AML-193 (cell line): ENCODE data around the gene COL19A1.
A peak's percentile ranks its signal among the peaks of the same experiment; 100 is the strongest.

Experiments
- DNase-seq, 2 experiments: peaks; one replicate each; lab custom pipeline; 2025; lab: John Stamatoyannopoulos, UW

The COL19A1 gene

GRCh38 chr6:70060680-70061079 is 194.3 kb downstream of the COL19A1 start:
- DNase-seq: no peak

GRCh38 chr6:70061546-70061945 is 195.2 kb downstream of the COL19A1 start:
- no peak for DNase-seq

GRCh38 chr6:70062010-70062409 is 195.7 kb downstream of the COL19A1 start:
- DNase-seq: no peak

DNA sequence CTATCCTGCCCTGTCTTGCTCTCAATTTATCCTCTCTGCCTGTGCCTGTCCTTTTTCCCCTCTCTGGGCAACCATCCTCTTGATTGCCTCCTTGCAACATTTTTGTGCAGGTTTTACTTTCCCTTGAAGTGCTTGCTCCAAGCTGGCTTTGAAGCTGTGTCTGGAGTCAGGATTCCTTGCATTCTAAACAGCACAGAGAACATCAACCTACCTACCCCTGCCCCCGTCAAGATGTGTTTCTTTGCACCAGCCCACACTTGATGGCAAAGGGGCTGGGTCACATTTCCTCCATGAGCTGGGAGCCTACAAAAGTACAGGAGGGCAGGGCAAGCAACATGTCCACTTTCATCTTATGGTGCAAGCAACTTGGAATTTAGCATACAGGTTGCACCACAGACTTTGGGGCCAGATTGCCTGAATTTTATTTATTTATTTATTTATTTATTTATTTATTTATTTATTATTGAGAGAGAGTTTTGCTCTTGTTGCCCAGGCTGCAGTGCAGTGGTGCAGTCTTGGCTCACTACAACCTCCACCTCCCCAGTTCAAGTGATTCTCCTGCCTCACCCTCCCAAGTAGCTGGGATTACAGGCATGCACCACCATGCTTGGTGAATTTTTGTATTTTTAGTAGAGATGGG is 206.3 kb downstream of the COL19A1 start:
- DNase-seq: no peak

DNA sequence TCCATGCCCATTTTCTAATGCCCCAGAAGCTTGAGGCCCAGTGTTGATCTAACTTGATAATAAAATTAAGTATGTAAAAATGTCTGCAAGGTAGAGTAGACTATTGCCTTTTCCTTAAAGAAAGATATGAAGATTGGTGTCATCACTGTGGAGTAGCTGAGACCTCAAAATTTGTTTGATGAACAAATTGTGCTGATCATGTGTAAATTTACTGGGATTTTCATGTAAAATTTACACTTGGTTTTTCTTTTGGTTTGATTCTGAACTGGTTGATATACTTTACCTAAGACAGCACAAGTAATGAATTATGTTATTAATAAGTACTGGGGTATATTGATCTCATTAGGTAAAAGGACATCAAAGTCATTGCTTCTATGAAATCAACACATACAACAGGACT is 207.3 kb downstream of the COL19A1 start:
- no peak for DNase-seq

DNA sequence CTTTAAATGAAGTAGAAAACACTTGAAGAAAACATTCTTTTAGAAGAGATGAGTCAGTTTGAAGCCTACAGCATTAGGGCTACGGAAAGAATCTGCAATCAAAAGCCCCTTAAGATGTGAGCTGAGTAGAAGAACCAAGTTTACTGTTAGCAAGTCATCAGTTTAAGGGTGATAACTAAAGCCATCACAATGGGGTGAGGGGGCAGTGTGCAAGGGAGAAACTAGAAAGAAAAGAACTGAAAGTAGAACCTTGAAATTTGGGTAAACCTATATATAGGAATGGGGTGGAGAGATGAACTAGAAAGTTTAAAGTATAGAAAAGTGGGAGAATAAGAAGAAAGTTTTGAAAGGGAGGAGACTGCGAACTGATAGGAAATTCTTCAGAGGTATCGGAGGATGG is 212.9 kb downstream of the COL19A1 start:
- no peak for DNase-seq

GRCh38 chr6:70080443-70081070 is 214.2 kb downstream of the COL19A1 start:
- DNase-seq: no peak

DNA sequence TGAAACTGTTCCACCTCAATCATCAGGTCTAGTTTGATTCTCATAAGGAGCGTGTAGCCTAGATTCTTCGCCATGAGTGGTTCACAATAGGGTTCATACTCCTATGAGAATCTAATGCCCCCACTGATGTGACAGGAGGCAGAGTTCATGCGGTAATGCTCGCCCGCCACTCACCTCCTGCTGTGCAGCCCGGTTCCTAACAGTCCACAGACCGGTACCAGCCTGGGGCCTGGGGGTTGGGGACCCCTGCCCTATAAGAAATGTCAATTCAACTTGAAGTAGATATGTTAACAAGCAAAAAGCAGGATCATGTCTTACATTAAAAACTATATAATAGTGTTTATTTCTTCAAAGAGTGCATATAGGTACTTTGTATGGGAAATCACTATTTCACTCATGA is 216.5 kb downstream of the COL19A1 start:
- DNase-seq: no peak

DNA sequence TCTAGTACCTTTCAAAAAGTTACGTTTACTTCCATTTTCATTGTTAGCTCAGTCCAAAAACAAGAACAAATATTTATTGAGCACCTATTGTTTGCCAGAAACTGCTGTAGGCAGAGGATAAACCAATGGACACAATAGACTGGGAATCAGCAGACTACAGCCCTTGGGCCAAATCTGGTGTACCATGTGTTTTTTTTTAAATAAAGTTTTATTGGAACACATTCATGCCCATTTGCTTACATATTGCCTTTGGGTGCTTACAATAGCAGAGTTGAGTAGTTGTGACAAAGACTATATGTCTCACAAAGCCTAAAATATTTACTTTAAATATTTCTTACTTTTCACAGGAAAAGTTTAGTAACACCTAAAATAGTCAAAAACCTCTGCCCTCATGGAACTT is 220.4 kb downstream of the COL19A1 start:
- no peak for DNase-seq

DNA sequence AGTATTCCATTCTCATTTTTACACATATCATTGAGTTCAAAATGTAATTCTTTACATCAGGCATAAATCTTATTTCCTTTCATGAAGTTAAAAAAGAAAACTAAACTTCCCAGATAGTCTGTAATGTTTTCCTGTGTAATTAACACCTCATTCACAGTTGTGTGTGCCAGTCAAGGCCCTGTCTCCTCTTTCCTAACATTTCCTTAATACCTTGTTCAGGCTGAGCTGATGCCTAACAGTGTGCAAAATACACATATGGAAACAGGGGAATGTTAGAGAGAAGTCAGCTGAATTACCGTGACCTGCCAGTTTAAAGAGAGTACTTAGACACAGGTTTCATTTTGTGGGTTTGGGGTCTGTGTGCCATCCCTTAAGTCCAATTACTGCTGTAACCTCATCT is 227.8 kb downstream of the COL19A1 start:
- no peak for DNase-seq

DNA sequence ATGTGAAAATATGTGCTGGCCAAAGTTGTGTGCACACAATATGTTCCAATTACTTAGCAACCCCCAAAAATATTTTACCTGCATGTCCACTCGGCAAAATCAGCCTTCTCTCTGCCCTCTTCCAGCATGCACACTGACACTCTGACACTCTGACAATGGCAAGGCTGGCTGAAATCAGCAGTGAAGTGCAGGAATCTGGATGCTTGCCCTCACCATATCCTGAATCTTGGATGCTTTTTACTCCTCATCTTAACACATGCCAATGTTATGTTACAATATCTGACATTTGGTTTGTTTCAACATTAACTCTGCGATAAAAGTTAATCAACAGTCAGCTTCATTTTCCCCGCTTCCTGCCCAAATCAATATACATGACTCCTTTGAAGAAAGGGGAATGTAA is 233.4 kb downstream of the COL19A1 start:
- no peak for DNase-seq

GRCh38 chr6:70103798-70104197 is 237.4 kb downstream of the COL19A1 start:
- DNase-seq: peak; percentile 13 to 34

- peak; percentile 37 to 57 for DNase-seq
Measured at GRCh38 chr6:70107852-70108629, 241.7 kb downstream of the COL19A1 start.

DNA sequence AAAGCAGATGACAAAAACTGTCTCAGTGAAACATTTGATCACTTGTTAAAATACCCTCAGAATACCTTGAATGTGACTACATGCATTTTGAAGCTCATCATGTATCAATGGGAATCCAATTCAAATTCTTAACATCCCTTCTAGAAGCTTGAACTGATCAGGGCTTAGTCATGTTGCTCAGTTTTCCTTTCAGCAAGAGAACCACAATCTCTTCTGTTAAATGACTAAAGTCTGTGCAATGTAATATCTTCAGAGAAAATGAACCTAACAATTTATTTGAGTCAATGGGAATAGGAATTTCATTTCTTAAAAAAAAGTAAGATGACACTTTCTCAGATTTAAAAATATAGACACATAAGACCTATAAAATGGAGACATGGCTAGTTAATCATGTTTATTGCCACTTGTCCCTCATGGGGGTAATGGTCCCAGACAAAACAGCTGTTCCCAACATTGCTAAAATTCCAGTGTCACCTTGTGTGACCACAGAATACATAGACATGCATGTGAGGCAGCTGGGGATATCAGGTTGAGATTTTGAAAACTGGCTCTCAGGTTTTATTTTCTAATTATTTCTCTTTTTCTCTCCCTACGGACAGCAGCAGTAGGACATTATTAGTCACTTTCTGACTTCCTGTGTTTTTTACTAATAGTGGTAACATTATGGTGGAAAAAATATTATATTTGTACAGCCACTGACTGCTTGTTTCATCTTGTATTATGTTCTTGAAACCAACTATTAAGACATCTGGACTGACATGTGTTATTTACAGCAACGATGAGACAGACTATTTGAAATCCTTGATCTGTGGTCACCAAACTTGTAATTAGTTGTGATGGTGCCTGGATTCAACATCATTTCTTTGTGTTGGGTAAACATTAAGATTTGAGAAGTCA is 244.0 kb downstream of the COL19A1 start:
- DNase-seq: no peak

- DNase-seq: no peak
Measured at GRCh38 chr6:70111737-70112136, 245.4 kb downstream of the COL19A1 start.

DNA sequence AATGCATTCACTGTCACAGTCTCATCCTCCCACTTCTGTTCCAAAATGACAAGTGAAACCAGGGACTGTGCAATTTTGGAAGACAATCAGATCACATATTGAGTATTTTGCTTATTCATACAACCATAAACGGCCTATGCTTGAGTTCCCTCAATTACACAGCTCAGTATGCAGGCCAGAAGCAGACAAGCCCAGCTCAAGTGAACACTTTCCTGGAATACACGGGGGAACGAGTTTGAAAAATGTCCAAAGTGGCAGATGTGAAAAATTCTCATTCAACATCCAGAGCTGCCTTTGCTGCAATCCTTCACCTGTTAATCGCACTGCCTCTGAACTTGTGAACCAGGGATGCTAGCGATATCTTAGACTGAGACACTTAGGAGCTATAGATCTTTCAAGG is 246.4 kb downstream of the COL19A1 start:
- no peak for DNase-seq

GRCh38 chr6:70113171-70113570 is 246.8 kb downstream of the COL19A1 start:
- no peak for DNase-seq

DNA sequence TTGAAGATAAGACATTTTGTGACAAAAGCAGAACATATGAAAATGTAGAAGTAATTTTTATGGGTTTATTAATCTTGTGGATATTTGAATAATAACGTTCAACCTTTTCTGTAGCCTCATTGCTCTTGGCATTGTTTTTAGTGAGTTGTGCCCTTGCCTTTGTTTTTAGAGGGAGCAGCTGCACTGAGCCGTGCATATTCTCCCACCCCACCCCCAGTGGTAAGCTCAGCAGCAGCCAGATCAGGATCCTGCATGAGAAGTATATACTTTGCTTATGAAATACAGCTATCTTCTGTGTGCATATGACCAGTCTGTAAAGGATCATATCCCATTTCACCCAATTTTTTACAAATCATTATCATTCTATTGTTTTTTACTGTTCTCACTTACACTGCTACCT is 252.3 kb downstream of the COL19A1 start:
- no peak for DNase-seq

DNA sequence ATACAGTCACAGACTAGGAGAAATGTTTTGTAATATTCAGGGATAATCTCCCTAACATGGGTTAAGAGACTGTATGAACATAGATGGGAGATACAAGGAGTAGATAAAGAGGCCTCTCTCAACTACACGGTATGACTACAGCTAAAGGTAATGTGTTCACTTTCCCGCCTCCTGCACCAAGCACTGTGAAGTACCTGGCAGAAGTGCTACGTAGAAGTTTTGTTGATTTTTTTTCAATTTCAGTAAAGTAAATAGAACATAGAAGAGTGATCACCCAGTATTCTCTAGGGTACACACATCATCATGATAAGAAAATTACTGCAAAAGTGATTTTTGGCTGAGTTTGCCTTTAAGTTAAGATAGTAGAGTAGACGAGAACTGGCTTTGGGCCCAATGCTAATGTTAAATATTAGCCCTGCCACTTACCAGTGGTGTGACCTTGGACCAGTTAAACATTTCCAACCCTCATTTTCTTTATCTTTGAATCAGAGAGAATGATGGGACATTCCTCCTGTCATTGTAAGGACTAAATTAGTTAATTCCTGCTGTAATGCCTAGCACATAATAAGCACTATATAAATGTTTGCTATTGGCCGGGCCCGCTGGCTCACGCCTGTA is 253.0 kb downstream of the COL19A1 start:
- DNase-seq: no peak

DNA sequence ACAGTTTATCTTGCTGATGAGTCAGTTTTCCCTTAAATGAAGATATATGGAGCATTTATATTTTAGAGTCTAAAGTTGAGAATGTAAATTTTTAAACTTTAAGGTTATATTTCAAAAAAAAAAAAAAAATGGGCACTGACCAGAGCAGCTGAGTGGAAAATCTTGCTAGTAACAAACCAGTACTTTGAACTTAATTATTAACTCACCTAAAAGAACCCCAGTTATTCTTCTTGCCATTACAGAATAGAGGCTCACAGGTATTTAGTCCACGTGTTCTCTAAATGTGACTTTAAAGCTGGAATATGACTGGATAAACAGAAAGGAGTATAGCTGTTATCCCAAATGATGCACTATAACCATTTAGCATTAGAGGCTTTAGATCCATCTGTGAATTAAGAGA is 258.1 kb downstream of the COL19A1 start:
- no peak for DNase-seq

DNA sequence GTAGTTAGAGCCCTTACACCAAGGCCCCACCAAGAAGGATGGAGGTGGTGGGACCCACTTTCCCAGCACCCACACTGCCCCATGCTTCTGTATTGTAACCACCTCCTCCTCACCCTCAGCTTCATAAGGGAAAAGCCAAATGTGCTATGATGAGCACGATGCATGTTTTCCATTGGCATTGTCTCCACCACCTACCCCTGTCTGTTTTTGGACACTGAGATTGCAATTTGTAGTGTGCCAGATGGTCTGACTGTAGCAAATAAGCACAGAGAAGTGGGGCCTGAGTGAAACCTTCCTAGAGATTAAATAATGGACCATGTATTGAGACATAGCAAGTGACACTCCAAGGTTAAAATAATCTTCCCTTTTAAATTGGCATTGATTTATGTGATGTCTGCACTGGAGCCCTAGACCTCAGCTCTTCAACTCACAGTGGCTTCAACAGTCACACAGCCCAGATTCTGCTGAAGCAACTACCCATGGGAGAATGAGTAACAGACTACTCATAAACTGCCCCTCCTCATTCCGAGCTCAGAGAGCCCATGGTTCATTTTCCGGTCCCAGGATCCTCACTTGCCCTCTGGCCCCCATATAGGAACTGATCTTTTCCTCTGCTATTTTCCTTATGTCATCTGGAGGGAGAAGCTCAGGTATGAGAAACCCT is 258.7 kb downstream of the COL19A1 start:
- DNase-seq: no peak
